Activated T-helper 1 cell treated with anti-CD3 and anti-CD28 coated beads, Interleukin-2, amount 50 U/mL, for 16 hours (primary cell): ENCODE measurements around the gene SUN3.
"Not testable (repeated sequence)": the region's sequence is repeated elsewhere in the genome, so short reads cannot be mapped to it uniquely, and the experiment has no call there.

Source experiments
- DNase-seq, 2 donors: peaks; one replicate each; pipeline ENCODE4 v3.0.0-alpha.2; 2020; ENCODE audit warnings: low read depth in 1 of 2, low spot score in 1 of 2

SUN3 gene

DNA sequence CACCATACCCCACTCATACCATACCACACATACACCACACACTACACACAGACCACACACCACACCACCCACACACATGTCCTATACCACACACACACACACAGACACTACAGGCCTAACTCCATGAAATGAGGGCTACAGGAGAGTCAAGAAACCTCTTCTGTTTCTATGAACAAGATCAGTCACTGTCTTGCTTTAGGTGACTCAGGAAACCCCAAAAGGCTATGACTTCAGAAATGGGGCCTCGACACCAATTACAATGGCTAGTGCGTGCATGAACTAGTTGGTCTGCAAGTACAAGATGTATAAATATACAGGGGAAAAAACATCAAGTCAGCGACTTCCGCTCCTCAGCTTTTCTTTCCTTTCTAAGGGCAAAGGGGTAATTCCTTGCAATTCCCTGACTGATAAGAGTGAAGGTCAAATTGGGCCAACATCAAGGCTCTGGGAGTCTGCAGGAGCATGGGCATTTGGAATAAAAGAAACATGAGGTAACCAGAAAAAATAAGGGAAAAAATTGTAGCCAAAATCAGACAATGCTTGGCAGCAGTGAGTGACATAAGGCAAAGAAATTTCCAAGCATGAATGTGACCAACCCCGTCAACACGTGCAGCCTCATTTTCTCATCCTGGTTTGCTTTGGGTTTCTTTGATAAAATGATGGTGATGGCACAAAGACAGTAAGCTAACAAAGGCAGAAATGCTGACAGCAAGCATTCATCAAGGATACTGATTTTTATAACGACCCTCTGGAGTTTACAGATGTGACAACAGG lies 82.1 kb downstream of the SUN3 start:
- DNase-seq, result no peak

DNA sequence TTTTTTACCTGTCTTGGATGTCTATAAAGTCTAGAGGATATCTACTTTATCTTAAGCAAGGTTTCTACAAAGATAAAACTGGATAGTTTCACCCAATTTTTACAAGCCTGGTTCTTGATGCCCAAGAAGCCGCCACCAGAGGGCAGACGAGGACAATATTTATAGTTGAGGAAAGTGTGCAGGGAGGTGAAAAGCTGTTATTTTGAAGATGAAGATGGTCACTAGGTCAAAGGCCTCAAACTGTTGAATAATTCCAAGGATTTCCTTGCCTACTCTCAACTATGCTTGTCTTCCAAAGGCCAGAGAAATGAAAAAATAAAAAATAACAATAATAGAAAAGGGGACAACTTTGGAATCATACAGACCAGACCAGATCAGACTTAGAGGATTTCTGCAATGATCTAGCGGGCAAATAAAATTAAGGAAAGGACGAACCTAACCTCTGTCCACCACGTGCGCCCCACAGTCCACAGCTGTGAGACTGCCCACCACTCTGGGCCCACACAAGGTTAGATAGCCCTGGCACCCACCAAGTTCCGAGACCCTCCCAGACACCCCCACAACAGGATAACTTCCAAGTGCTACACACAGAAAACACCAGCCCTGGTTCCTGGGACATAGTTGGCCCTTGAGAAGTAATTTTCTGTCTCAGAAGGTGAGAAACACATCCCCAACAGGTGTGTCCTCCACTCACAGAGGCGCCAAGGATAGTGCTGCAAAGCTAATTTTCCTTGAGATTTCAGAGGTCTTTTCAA lies 83.5 kb downstream of the SUN3 start:
- peak; percentile 36 to 69 for DNase-seq

DNA sequence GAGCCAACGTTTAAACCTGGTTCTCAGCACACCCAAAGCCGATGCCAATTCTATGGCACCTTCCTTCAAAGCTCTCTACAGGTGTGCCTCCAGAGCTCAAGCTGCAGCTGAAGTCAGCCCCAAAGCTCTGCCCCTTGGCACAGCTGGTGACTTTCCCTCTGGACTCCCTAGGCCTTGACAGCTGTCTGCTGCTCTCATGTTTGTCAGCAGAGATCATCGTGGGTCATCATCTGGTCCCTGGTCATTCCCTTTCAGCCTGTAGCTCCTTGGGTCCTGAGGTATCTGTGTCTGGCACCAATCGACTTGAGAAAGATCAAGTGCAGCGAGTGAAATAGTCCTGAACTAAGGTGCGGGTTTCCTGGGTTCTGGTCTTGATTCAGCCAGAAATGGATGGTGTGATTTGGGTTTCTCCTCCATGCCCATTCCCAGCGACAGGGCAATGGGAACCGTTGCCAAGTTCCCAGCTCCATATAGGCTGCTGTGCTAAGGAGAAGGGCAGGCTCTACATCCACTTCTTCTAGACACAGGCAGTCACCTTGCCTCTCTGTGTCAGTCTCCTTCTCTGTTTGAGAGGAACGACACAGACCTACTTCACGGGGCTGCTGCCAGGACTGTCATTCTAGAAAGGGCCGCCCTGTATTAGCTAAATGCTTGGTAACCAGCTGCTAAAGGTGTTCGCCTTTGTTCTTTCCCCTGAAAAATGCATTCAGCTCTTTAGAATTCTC lies 84.2 kb downstream of the SUN3 start:
- no peak for DNase-seq

DNA sequence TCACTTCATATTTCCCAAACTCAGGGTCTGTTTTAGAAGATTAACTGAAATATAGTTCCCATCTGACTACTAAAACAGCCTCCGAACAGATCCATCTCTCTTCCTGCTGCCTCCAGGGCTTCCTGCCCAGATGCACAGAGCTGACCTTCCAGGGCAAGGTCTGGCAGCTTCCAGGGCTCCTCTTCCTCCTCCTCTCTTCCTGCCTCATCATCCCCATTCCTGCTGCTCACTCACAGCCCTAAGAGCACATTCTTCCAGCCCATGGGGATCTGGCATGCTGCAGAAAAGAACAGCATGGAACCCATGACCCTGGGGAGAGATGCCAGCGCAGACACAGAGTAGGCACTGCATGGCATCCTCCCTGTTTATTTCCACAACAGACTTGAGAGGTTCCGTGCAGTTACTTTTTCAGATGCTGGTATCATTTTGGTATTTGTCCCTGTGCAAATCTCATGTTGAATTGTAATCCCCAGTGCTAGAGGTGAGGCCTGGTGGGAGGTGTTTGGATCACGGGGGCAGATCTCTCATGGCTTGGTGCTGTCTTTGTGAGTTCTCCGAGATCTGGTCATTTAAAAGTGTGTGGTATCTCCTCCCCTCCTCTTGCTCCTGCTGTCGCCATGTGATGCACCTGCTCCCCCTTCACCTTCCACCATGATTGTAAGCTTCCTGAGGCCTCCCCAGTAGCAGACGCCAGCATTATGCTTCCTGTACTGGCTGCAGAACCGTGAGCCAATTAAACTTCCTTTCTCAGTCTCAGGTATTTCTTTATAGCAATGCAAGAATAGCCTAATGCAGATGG lies 85.0 kb downstream of the SUN3 start:
- no peak for DNase-seq

DNA sequence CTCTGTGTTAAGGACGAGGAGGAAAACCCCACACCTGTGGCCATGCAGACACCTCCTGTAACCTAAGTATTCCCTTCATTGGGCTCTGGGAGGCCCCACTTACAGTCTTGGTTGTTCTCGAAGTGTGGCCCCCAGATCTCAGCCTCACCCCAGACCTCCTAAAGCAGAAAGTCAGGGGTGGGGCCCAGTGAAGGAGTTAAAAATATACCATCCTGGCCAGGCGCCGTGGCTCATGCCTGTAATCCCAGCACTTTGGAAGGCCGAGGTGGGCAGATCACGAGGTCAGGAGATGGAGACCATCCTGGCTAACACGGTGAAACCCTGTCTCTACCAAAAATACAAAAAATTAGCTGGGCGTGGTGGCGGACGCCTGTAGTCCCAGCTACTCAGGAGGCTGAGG lies 86.3 kb downstream of the SUN3 start:
- not testable (repeated sequence) for DNase-seq

DNA sequence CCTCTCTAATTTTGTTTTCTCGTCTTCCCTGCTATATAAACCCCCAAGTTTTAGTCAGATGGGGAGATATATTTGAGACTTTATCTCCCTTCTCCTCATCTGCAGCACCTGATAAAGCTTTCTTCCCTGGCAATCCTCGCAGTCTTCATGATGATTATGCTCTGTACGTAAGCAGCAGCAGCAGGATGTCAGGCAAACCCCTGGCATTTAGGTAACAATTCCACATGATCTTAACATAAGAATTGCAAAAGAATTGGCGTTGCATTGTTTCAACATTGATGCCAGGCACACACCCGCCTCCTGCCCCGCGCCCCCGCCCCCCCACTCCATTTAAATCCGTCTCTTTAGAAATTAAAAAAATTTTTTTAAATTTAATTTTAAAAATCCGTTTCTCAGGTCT lies 86.8 kb downstream of the SUN3 start:
- DNase-seq, result no peak

DNA sequence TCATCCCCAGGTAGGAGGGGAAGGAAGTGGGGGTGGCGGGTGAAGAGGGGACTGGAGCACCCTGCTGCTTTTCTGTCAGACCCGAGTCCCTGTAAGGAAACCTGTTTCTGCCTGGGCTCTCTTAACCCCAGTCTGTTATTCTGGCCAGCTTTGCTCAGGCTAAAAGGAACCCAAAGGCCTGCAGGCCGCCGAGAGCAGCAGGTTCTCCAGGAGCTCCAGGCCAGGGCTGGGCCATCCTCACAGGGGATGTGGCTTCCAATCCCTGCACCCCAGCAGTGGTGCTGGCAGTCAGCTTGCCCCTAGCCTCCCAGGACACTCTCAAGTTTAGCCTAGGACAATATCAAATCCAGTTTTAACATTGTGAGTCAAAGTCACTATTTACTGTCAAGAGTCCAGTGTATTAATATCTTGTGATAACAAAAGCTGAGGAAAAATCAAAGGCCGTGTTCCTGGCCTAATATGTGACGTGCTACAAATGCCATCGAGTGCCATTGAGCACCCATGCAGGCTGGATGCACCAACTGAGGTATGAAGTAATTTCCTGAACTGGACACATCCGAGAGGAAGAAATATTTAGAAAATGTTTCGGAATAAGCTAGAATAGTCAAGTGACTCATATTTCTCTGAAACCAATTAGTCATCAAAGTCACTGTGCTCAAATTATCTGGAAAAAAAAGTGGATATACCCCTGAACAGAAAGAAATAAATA lies 87.6 kb downstream of the SUN3 start:
- no peak for DNase-seq

DNA sequence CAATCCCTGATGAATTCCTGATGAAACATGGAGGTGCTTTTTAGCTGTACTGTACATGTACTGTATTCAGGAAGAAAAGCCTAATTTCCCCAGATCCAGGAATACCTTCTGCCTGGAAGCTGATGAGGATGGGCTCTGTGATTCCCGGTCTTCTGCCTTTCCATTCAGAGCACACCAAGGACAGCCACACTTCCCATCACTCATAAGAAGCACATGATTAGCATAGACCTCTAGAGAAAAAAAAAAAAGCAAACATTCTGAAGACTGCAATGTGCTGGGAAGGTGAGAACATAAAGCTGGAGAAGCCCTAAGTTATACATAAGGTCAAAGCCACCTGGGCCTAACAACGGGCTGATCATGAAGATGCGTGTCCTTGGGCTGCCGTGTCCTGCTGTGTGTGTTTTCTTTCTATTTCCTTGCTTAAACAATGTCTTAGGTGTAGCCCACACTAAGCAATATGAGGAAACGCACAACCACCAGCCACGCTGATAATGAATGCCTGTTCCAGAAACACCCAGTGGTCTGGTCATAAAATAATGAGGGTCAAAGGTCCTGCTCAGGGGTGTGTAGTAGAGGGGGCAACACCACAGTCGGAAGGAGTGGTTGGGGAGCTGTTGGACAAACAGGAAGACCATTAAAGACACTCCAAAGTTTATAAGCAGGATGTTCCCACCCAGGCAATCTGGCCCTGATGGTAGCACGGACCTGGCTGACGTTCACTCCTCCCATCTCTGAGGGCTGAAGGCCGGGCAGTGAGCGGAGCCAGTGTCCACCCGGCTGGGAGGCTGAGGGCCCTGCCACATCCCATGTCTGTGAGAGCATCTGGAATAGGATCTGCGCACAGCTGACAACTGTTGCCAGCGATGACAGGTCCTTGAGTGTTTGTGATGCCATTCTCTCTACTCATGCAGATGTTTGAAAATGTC lies 88.6 kb downstream of the SUN3 start:
- DNase-seq, result no peak

DNA sequence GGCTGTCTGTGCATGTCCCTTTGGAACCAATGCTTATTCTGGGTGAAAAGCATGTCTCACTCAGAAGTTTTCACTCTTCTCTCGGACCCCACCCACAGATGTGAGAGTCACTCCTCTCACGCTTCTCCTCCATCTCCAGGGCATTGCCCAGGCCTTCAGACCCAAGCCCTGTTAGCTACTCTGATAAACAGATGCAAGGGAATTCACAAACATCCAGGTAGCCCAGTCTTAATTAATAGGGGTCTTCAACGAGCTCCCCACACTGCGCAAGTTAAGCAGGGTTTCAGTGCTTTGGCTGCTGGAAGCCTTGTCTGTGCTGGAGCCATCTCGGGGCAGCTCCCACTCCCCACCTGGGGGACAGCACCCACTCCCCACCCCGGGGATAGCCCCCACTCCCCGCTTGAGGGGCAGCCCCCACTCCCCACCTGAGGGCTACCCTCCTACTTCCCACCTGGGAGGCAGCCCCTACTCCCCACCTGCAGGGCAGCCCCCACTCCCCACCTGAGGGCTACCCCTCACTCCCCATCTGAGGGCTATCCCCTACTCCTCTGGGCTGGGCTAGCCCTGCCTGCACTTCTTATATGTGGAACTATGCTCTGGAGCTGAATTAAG lies 89.4 kb downstream of the SUN3 start:
- no peak for DNase-seq

DNA sequence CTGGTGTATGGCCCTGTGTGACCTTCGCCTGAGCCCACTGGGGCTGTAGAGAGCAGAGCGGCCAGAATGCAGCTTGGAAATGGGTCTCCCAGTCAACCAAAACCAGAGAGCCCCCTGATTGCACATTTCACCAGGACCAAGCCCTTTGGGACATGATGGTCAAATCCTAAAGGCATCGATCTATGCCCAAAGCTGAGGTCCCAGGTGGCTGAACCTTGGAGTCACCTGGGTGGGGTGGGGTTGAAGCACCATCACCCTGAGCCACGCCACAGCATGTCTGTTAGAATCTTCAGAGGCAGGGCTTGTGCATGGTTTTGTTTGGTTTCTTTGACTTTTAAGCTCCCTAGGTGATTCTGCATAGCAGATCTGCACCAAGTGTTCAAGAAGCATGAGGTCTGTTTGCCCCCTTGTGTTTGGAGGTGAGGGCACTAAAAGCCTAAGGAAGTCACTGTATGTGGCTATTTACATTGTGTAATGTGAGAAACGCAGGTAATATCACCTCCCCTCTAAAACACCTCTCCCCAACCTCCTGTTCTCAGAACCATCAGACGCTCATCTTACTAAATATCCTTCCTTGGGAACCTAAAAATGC lies 90.2 kb downstream of the SUN3 start:
- DNase-seq, result no peak

DNA sequence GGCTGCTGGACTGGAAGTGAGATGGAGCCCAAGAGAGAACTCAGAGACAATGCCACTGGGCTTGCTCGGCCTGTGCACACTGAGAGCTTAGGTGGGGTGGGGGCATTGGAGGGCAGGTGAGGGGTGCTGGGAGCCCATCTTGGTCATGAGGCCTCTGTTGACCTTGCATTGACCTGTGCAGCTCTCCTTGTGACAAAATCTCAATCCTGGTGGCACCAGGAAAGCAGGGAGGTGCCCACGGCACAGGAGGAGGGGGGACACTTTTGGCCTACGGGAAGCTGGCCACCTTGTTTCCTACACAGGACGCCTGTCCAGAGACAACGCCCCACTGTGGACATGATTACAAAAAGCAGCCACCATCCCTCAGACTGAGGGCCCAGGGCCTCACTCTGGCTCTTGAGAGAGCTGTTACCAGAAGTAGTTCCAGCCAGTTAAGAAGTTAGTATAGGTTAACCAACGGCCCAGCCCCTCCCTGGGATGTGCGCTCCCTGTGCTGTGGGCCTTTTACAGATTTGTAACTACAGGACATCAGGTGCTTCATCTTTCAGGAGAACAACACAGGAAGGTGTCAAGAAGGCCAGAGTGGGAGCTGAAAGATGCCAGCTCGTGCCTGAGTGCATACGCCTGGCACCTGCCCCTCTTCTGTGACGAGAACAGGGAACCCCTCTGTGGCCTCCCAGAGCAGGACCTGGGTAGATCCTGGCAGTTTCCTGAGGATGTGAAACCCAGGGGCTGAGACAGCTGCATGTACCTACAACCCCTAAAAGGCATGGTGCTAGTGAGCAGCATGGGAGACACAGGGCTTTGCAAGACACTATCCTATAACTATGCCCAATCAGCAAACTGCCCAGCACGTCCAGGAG lies 91.0 kb downstream of the SUN3 start:
- DNase-seq, result no peak
